CD4-positive, alpha-beta T cell (primary cell): Measurements from ENCODE around the gene DQX1. TPM values are rescaled to one million over a fixed set of nuclear protein-coding genes. Genes with fewer than 3 reads are reported as not detected.

ENCODE experiments used
- ATAC-seq: fragments of 200-7000 bp; cut with Tn5 transposase; one replicate; pipeline ENCODE4 v1.10.0; 2022; ENCODE audit warnings: mild to moderate bottlenecking; ENCODE audit not compliant: poor library complexity
- CTCF ChIA-PET: fragments of 350-600 bp; sonication (Branson Sonifier 250); formaldehyde crosslinking; loops from one replicate; lab custom pipeline; 2021; ENCODE audit warnings: antibody characterized with exemption, inconsistent platforms; lab: Charles Lee
- POLR2A ChIA-PET: fragments of 350-600 bp; sonication (Branson Sonifier 250); formaldehyde crosslinking; loops from one replicate; lab custom pipeline; 2021; ENCODE audit warnings: antibody characterized with exemption, inconsistent platforms; lab: Charles Lee
- DNase-seq, 14 experiments: peaks; one replicate each; pipeline ENCODE4 v3.0.0-alpha.2; 2013 to 2020; ENCODE audit warnings: mixed read lengths in 2 of 14
- H3K27ac ChIP-seq, 2 donors: one replicate each; pipeline versions ENCODE4 v1.5.1 to v1.7.0; 2013; ENCODE audit warnings: low read length in 2 of 2, low read depth in 1 of 2, mild to moderate bottlenecking in 1 of 2
- H3K27me3 ChIP-seq, 2 experiments: 1 replicate in 1 of 2; 2 replicates in 1 of 2; pipeline versions ENCODE4 v1.6.1 to v1.7.0; 2013; ENCODE audit warnings: low read length in 2 of 2, control low read depth in 1 of 2, mild to moderate bottlenecking in 1 of 2, moderate library complexity in 1 of 2; ENCODE audit not compliant: insufficient read depth in 2 of 2, control insufficient read depth in 1 of 2
- H3K36me3 ChIP-seq: one replicate; pipeline ENCODE4 v1.6.1; 2013; ENCODE audit warnings: low read length, control low read depth; ENCODE audit not compliant: insufficient read depth
- H3K4me1 ChIP-seq: one replicate; pipeline ENCODE4 v1.6.1; 2013; ENCODE audit warnings: low read length, control low read depth; ENCODE audit not compliant: insufficient read depth
- H3K4me3 ChIP-seq: one replicate; pipeline ENCODE4 v1.5.1; 2013; ENCODE audit warnings: mild to moderate bottlenecking, low read length, moderate library complexity
- H3K9me3 ChIP-seq, 2 experiments: 1 replicate in 1 of 2; 2 replicates in 1 of 2; pipeline versions ENCODE4 v1.6.1 to v1.7.0; 2013; ENCODE audit warnings: low read length in 2 of 2, mild to moderate bottlenecking in 2 of 2, control low read depth in 1 of 2, moderate library complexity in 1 of 2; ENCODE audit not compliant: control insufficient read depth in 1 of 2, insufficient read depth in 1 of 2
- H3K27ac Mint-ChIP-seq: one replicate; pipeline ENCODE4 v1.8.0; 2020; ENCODE audit warnings: mixed read lengths
- H3K27me3 Mint-ChIP-seq: one replicate; pipeline ENCODE4 v1.8.0; 2021; ENCODE audit warnings: mixed read lengths
- H3K36me3 Mint-ChIP-seq: one replicate; pipeline ENCODE4 v1.8.0; 2021; ENCODE audit warnings: low read depth, mixed read lengths
- H3K4me1 Mint-ChIP-seq: one replicate; pipeline ENCODE4 v1.8.0; 2021; ENCODE audit warnings: low read depth, mixed read lengths
- H3K4me3 Mint-ChIP-seq: one replicate; pipeline ENCODE4 v1.8.0; 2020; ENCODE audit warnings: mild to moderate bottlenecking, mixed read lengths
- H3K9me3 Mint-ChIP-seq: one replicate; pipeline ENCODE4 v1.8.0; 2020; ENCODE audit warnings: mixed read lengths
- CTCF ChIP-seq: fragments of 200-600 bp; IDR thresholded peaks from one replicate; pipeline ENCODE4 v1.8.0; 2022; ENCODE audit warnings: antibody characterized with exemption, mild to moderate bottlenecking
- intact Hi-C, 2 experiments: fragments of 100-400 bp; cut with DNase I in 1 of 2; cut with micrococcal nuclease in 1 of 2; formaldehyde crosslinking; loops; one replicate each; pipeline versions ENCODE4 v1.15.1 to v1.9.0; 2023 to 2025; cut with DNase I, micrococcal nuclease
- total RNA-seq, 174 experiments: library from RNA in 2 of 174; stranded (reverse) in 2 of 174; gene quantifications; one replicate each; pipeline ENCODE4 v1.2.3 and lab custom pipeline; 2021 to 2026

DQX1 gene
- total RNA-seq, 2 experiments from 2014 or later, result 0.22 TPM; not detected in 1

GRCh38 chr2:74559912-74560311, 33.9 kb upstream of the DQX1 start:
- Mint-ChIP-seq H3K27ac (no peak overlapping the region), H3K27me3 (peaks cover 36% of the 10 kb centered on the region), H3K36me3 (peaks cover 11% of the 10 kb centered on the region), H3K9me3 (no peaks in the 10 kb centered on the region), H3K4me1 (peaks cover 5% of the 10 kb centered on the region), H3K4me3 (no peak overlapping the region)
- peaks cover 15% of the 10 kb centered on the region for H3K4me1 ChIP-seq
- POLR2A ChIA-PET, result no interaction called here
- CTCF ChIA-PET, result no interaction called here
- no peak overlapping the region for H3K27ac ChIP-seq
- H3K27me3 ChIP-seq, result no peaks in the 10 kb centered on the region
- DNase-seq, result no peak
- peaks cover 12% of the 10 kb centered on the region for H3K36me3 ChIP-seq
- H3K4me3 ChIP-seq, result no peak overlapping the region
- peaks cover 0 to 4% of the 10 kb centered on the region in 2 experiments for H3K9me3 ChIP-seq
- no peak for ATAC-seq
- TF ChIP-seq CTCF, result no peak
- intact Hi-C loops, result loop anchor here in 1 of 2 experiments (10.0 kb wide), 1 partner anchor 95 kb away; the partner anchor contains the start of gene SEMA4F

- TF ChIP-seq CTCF, result no peak
- Histone ChIP-seq H3K27ac (no peak overlapping the region), H3K9me3 (peaks cover 0 to 4% of the 10 kb centered on the region in 2 experiments), H3K36me3 (peaks cover 12% of the 10 kb centered on the region), H3K4me3 (no peak overlapping the region), H3K27me3 (no peaks in the 10 kb centered on the region), H3K4me1 (peaks cover 25% of the 10 kb centered on the region)
- peaks cover 14% of the 10 kb centered on the region for H3K36me3 Mint-ChIP-seq
- peak overlapping the region; percentile 25 for H3K4me3 Mint-ChIP-seq
- ATAC-seq (no peak), DNase-seq (no peak)
- POLR2A ChIA-PET, result interaction anchor here (1.9 kb wide), 1 partner anchor 9 kb away, joined by 5 read pairs; no protein-coding TSS in a partner anchor
- no peaks in the 10 kb centered on the region for H3K9me3 Mint-ChIP-seq
- H3K27me3 Mint-ChIP-seq, result peaks cover 25% of the 10 kb centered on the region
- H3K27ac Mint-ChIP-seq, result no peak overlapping the region
- intact Hi-C loops, result loop anchor here in 1 of 2 experiments (10.0 kb wide), 1 partner anchor 96 kb away; the partner anchor contains the start of gene SEMA4F
- peaks cover 7% of the 10 kb centered on the region for H3K4me1 Mint-ChIP-seq
- CTCF ChIA-PET, result no interaction called here
Observed at GRCh38 chr2:74558284-74559230, 32.5 kb upstream of the DQX1 start.

DNA sequence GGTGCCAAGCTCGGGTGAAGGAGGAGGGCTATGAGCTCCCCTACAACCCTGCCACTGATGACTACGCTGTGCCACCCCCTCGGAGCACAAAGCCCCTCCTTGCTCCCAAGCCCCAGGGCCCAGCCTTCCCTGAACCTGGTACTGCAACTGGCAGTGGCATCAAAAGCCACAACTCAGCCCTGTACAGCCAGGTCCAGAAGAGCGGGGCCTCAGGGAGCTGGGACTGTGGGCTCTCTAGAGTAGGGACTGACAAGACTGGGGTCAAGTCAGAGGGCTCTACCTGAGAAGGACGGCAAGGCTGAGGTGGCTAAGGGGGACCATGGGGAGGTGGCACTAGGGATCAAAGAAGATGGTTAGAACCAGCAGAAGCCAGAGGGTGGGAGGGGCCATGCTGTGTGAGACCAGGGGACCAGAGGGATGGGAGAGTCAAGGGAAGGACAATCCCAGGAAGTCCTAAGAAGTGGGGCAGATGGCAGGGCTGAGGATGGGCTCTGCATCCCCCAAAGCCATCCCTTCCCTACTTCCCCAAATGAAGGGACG, 30.9 kb upstream of the DQX1 start:
- no peak for TF ChIP-seq CTCF
- peaks cover 14% of the 10 kb centered on the region for H3K36me3 Mint-ChIP-seq
- no peaks in the 10 kb centered on the region for H3K9me3 Mint-ChIP-seq
- no peak overlapping the region for H3K27ac ChIP-seq
- peaks cover 0 to 4% of the 10 kb centered on the region in 2 experiments for H3K9me3 ChIP-seq
- no peaks in the 10 kb centered on the region for H3K27me3 ChIP-seq
- peaks cover 12% of the 10 kb centered on the region for H3K4me1 Mint-ChIP-seq
- ChIA-PET CTCF (no interaction called here), POLR2A (interaction anchor here (1.4 to 1.9 kb wide), 2 partner anchors 10 to 84 kb away, joined by 4 to 5 read pairs; partner anchors contain the start of gene MRPL53)
- peak overlapping the region; percentile 84 for H3K27ac Mint-ChIP-seq
- ATAC-seq, result no peak
- peak overlapping the region; percentile 94 for H3K4me3 Mint-ChIP-seq
- H3K36me3 ChIP-seq, result peaks cover 12% of the 10 kb centered on the region
- peaks cover 28% of the 10 kb centered on the region for H3K4me1 ChIP-seq
- H3K27me3 Mint-ChIP-seq, result peaks cover 15% of the 10 kb centered on the region
- no peak for DNase-seq
- H3K4me3 ChIP-seq, result no peak overlapping the region
- intact Hi-C loops, result loop anchor here in 1 of 2 experiments (10.0 kb wide), 1 partner anchor 98 kb away; the partner anchor contains the start of gene SEMA4F
